Measurements from ENCODE around the gene CDH22.

DNA sequence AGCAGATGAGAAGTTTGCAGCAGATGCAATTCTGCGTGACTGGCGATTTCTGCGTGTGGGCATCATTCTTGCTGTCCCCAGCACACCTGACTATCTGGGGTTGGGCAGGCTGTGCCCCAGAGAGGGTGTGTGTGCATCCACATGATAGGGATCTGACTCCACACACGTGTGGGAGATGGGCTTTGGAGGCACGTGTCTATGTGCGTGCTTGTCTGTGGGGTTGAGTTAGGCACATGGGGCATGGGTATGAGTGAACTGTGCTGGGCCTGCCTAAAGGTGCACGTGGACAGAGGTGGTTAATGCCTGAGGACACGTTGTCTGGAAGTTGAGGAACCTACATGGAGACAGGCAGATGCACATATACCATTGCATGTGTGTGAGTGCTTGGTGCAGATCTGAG is 139.9 kb downstream of the CDH22 start:
- TF ChIP-seq, protein P1, sequence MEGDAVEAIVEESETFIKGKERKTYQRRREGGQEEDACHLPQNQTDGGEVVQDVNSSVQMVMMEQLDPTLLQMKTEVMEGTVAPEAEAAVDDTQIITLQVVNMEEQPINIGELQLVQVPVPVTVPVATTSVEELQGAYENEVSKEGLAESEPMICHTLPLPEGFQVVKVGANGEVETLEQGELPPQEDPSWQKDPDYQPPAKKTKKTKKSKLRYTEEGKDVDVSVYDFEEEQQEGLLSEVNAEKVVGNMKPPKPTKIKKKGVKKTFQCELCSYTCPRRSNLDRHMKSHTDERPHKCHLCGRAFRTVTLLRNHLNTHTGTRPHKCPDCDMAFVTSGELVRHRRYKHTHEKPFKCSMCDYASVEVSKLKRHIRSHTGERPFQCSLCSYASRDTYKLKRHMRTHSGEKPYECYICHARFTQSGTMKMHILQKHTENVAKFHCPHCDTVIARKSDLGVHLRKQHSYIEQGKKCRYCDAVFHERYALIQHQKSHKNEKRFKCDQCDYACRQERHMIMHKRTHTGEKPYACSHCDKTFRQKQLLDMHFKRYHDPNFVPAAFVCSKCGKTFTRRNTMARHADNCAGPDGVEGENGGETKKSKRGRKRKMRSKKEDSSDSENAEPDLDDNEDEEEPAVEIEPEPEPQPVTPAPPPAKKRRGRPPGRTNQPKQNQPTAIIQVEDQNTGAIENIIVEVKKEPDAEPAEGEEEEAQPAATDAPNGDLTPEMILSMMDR (IDR thresholded peaks at IDR 0.05 in 4 of 5, conservative IDR thresholded peaks at IDR 0.05 in 1 of 5), result no peak
- TF ChIP-seq POLR2A (IDR thresholded peaks at IDR 0.05), result no peak
